Hematopoietic multipotent progenitor cell treated with erythropoietin and hydrocortisone succinate and interleukin-3 and kit ligand, for 4 days (in vitro differentiated cells): ENCODE data around the gene RFC1.
A peak's percentile ranks its signal among the peaks of the same experiment; 100 is the strongest.
"Not testable (repeated sequence)": the region's sequence is repeated elsewhere in the genome, so short reads cannot be mapped to it uniquely, and the experiment has no call there.

ENCODE experiments used
- DNase-seq: peaks from one replicate; pipeline ENCODE4 v3.0.0-alpha.2; 2015

Gene RFC1

GRCh38 chr4:39353478-39354253 lies 12.5 kb downstream of the RFC1 start:
- DNase-seq, result peak; percentile 63

DNA sequence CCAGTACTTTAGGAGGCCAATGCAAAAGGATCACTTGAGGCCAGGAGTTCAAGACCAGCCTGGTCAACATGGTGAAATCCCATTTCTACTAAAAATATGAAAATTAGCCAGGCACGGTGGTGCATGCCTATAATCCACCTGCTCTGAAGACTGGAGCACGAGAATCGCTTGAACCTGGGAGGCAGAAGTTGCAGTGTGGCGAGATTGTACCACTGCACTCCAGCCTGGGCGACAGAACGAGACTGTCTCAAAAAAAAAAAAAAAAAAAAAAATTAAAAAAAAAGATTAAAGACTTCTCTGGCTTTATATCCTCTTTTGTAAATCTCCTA lies 13.0 kb downstream of the RFC1 start:
- not testable (repeated sequence) for DNase-seq

DNA sequence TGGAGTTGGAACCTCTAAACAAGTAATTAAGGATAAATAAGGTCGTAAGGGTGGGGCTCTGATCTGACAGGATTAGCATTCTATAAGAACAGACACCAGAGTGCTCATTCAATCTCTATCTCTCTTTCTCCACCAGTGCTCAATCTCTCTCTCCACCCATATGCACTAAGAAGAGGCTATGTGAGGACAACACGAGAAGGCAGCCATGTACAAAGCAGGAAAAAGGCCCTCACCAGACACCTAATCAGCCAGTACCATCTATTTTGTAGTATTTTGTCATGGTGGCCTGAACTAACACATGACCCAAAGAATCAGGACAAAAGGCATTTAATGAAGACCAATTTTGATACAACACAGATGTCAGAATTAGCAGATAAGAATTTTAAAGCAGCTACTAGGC lies 16.8 kb downstream of the RFC1 start:
- DNase-seq, result no peak

- no peak for DNase-seq
Observed at GRCh38 chr4:39348371-39349315, 17.5 kb downstream of the RFC1 start.

- DNase-seq, result no peak
Observed at GRCh38 chr4:39346856-39347519, 19.2 kb downstream of the RFC1 start.

- DNase-seq, result no peak
Observed at GRCh38 chr4:39342731-39343130, 23.4 kb downstream of the RFC1 start.

DNA sequence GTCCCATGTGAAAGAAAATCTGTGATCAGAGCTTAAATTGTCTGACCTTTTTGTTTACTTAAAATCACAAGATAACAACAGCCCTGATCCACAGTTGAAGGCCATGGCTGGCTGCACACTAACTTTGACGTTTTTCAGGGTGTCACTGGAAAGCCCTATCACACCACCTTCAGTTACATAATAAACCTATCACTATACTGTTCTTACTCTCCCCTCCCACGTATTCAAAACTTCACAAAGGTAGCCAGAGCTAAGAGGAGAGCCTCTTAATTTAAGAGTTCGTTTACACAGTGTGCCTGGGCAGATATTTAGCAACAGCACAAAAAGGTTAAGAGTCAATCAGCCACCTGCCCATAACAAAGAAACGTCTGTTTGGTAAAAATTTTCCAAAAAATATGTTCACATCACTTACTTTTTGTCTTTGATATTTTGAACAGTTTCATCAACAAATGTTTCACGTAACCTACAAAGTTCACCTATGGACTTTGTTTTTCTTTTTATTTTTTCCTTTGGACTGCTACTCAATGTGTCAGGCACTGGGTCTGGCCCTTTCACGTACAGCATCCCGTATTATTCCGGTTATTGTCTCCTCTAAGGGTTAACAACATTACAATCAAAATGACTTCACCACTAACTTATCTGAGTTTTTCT lies 25.0 kb downstream of the RFC1 start:
- DNase-seq, result no peak

DNA sequence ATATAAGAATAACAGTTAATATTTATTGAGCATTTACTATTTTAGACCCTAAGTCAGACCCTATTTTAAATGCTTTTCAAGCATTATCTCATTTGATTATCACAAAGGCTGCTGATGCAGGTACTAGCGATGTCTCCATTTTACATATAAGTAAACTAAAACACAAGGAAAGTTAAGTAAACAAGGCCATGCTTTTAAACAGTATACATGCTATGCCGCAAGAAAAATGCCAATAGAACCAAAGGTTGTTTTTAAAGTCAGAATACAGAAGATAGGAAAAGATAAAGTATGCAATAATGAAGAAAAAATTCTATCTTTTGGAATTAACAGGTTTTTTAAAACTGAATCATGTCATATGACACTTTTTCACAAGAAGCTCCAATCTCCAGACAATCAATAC lies 26.2 kb downstream of the RFC1 start:
- no peak for DNase-seq

DNA sequence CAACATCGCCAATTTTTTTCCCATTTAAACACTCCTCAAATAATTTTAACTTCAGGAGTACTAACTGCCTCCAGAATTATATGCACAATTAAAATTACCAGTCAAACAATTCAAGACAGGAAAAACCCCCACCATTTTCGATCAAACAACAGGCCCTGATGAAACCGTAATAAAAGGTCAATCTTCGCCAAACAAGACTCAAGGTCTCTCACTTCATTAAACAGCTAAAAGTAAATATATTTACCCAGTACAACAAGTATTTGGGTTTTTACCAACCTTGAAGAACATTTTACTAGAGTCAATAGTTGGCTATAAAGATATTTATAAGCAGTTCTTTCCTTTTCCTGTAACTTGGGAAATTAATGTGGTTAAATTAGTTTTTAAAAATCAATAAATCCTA lies 28.3 kb downstream of the RFC1 start:
- no peak for DNase-seq

- no peak for DNase-seq
Observed at GRCh38 chr4:39335566-39335965, 30.6 kb downstream of the RFC1 start.

DNA sequence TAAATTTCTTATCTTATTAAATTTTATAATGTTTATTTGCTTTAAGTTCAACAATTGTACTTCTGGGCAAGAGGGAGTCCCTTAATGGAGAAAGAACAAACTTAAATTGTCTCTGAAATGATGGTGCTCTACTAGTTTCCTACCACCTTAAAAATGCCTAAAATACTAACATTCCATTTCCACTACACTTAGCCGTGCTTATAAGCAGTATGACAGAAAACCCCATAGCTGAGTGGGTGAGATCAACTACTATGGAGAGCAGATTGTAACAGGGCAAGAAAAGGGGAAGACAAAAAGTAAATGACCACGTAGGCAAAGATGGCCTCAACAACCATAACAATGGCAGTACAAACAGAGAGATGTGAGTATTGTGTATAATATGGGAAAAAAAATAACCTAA lies 35.0 kb downstream of the RFC1 start:
- DNase-seq, result peak; percentile 30

- DNase-seq, result peak; percentile 35
Observed at GRCh38 chr4:39330353-39330752, 35.8 kb downstream of the RFC1 start.

DNA sequence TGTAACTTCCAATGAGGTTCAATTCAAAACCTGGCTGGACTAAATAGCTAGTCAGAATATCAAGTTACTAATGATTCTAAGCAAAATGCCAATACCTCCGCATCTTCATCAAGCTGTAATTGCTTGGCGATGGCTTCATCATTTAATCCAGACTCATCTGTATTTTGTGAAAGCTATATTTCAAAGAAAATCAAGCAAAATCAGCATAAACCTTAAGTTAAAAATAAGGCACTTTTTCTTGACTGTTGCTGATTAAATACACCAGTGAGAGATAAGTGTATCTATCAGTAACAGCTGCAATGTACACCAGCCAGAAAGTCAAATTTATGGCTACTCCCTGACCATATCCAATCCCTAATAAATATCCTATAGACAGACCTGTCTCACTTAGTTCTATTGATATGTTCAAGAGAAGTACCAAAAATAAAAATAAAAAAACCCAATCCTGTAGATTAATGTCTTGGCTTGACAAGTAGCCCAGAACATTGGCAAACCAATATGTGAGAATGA lies 39.6 kb downstream of the RFC1 start:
- DNase-seq, result peak; percentile 17

DNA sequence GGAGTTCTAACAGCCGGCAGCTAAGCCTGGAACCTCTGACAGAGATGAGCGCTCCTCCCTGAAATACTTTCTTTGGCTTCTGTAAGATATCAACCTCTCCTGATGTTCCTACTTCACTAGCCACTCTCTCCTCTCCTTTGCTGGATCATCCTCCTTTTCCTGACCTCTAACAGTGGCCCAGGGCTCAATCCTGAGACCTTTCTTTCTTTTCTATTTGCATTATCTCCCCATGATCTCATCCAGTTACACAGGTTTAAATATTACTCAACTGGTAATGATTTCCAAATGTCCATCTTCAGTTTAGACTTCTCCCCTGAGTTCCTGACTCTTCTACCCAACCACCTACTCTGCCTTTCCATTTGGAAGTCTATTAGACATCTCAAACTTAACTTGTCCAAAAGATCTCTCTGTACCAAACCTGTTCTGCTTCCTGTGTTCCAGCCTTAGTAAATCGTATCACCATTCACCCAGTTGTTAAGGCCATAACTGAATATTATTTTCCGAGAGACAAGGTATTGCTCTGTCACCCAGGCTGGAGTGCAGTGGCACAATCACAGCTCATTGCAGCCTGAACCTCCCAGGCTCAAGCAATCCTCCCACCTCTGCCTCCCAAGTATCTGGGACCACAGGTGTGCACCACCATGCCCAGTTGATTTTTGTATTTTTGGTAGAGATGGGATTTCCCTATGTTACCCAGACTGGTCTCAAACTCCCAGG lies 41.1 kb downstream of the RFC1 start:
- DNase-seq, result no peak

- DNase-seq, result no peak
Observed at GRCh38 chr4:39324446-39324845, 41.7 kb downstream of the RFC1 start.

GRCh38 chr4:39323821-39324220 lies 42.3 kb downstream of the RFC1 start:
- no peak for DNase-seq

DNA sequence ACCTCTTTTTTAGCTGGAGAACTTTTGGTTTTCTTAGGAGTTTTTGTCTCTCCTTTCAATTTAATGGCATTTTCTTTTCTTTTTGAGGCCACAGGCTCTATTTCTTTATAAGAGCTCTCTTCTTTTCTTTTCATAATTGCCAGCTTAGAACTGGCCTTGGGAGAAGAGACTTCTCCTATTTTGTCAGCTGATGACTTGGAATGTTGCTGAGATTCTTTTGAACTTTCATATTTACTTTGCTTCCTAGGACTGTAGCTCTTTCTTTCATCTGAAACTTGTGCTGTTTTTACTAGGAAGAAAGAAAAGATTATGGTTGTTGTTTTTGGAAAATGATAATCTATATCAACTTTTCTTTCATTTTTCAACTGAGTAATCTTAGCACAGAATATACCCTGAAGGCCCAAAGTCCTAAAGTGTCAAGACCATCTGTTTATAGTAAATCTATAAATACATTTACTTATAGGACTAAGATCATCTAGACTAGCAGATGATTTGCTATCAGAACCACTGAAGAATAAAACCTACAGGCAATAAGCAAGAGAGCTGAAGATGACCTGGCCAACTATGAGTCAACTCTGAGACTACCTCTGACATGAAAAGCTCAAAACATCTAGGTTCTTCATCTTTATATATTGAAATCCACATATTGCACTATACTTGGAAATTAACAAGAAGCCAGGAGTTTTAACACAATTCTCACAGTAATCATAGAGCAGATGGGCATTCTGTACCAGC lies 45.6 kb downstream of the RFC1 start:
- no peak for DNase-seq

- DNase-seq, result no peak
Observed at GRCh38 chr4:39319676-39320075, 46.5 kb downstream of the RFC1 start.

DNA sequence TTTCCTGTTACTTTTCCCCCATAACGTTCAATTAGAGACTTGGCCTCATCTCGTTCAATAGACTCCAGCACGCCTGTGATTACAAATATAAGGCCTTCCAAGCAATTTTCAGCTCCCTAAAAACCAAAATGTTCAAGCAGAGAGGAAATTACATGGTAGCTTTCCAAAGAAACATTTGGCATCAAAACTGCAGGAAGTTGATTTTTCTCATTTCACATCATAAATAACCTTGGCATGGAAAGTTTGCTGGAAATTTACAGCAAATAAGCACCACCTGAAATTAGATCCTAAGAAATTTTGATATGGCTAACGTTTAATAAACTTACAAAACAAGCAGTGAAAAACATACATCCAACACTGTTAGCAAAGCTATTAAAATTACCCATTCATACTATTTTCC lies 53.3 kb downstream of the RFC1 start:
- no peak for DNase-seq

DNA sequence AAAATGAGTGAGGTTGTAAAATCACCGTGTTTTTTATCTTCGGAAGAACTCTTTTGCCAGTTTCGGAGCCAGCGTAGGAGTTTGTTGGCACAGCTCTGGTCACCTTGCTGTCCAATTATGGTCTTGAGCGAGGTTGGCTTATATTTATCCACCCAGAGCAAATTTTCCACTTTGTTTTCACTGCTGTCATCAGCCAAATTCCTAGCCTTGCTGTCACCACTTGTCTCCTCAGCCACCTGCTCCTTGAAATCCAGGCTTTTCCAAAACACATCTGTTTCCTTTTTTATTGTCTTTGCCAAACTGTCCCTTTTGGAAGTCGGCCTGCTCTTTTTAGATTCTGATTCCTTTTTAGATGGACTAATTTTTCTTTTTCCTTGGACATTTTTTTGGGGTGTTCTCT lies 57.6 kb downstream of the RFC1 start:
- DNase-seq, result no peak

GRCh38 chr4:39305912-39306677 lies 60.1 kb downstream of the RFC1 start:
- DNase-seq, result peak; percentile 70
